NCI-H82 treated with DMSO at 0.1 percent for 48 hours (cell line): Measurements from ENCODE around the gene NOTCH2.

Source experiments
- DNase-seq: peaks from one replicate; lab custom pipeline; 2025; ENCODE audit not compliant: unreplicated experiment; lab: John Stamatoyannopoulos, UW

Gene NOTCH2

DNA sequence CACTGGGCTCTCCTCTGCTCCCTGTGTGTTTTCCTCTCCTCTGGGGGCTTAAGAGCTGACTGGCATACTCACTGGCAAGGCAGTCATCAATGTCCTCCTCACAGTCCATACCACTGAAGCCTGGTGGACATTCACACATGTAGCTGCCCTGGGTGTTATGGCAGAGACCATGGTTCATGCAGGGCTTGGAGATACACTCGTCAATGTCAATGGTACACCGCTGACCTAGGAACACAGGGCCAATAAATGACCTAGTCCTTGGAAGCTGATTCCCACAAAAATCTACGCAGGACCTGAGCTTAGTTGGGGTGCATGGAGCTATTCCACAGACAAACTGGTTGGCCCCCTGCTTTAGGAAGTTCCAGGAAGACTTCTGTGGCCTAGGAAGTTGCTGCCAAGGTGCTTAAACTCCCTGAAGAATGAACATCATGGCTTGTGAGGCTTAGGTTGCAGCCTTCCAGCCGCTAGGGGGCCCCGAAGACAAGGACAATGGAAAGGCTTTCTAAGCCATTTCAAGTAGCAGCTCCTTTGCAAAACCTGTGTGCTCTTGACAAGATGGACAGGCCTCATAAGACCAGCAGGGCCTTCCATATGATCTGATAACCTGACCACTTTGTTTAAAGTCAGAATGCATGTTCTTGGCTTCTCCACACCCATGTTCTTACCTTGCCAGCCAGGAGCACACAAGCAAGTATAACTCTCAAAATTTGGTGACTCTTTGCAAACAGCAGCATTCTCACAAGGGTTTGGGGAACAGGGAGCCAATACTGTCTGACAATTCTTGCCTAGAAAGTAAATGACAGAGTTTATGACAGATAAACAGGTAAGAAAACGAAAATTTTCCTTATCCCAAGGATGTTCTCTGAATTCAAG, 120.9 kb downstream of the NOTCH2 start:
- DNase-seq, result peak; percentile 39

DNA sequence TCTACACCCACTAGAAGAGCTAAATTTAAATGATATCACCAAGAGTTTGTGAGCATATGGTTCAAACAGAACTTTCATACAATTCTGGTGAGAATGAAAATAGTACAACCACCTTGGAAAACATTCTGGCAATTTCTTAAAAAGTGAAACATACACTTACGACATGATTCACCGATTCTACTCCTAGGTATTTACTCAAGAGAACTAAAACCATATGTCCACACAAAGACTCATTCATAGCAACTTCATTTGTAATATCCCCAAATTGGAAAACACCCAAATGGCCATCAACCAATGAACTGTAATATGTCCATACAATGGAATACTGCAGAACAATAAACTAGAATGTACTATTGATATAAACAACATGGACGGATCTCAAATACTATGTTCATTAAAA, 122.0 kb downstream of the NOTCH2 start:
- no peak for DNase-seq

DNA sequence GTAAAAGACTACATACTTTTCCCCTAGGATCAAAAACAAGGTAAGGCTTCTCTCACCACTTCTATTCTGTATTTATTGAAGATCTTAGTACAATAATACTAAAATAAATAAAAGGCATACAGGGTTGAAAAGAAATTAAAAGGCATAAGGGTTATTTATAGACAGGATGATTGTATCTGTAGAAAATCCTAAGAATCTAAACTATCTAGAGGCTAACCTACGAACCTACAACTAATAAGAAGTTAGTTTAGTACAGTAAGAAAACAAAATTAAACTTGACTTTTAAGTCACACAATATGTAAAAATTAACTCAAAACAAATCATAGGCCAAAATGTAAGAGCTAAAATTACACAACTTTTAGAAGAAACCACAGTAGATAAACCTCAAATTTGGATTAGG, 122.7 kb downstream of the NOTCH2 start:
- DNase-seq, result no peak

DNA sequence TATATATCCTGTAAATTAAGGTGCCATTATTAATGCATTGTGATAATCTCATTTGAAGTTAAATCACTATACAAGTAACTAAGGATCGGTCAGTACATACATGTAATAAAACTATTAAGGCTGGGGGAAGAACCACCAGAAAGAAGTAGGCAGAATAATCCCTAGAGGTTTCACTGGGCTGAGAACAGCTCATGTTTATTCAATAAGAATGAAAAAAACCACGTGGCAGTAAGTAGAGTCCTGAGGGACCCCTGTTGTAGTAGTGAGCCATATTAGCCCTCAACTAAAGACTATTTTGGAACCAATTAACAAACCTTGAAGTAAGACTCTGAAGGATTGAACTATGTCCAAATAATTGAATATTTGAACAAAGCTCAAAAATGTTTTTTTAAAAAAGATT, 126.2 kb downstream of the NOTCH2 start:
- DNase-seq, result no peak

DNA sequence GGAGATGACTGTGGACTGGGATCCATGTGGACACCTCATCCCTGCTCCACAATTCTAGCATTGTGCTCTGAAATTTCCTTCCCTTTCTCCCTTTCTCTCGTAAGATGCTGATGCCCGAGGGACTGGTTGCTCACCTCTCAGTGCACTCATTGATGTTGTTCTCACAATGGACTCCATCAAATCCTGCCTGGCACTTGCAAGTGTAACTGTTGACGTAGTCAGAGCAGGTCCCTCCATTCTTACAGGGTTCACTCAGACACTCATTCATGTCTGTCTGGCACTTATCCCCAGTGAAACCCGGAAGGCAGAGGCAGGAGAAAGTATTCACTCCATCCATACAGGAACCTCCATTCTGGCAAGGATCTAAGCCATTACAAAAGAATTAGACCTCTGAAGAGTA, 128.1 kb downstream of the NOTCH2 start:
- DNase-seq, result no peak

DNA sequence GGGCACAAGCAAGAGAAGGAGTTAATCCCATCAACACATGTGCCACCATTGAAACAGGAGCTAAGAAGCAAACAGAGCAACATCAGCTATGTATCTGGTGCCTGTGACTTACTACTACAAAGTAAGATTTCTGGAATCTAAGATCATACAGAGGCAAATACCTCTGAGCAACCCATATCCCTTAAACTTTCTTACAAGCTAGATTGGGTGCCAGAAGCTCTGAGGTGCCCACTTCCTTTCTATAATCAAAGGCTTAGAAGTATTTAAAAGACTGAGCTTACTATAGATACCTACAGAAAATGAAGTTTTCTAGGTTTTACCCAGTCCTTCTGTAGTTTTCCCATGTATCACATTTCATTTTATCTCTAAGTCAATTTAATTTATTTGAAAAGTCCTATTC, 128.8 kb downstream of the NOTCH2 start:
- DNase-seq, result no peak

DNA sequence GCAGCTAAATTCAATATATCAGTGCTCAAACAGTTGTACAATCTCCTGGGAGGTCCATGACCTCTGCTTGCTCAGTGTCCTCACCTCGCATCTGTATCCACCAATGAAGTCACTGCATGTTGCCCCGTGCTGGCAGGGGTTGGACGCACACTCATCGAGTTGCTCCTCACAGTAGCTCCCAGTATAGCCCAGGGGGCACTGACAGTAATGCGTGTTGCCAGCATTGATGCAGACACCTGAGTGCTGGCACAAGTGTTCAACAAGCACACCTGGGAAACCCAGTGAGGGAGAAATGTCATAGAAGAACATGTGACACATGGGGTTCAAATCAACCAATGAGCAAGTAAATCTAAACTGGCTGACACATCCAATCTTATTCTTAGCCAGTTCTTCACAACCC, 132.3 kb downstream of the NOTCH2 start:
- DNase-seq, result no peak

DNA sequence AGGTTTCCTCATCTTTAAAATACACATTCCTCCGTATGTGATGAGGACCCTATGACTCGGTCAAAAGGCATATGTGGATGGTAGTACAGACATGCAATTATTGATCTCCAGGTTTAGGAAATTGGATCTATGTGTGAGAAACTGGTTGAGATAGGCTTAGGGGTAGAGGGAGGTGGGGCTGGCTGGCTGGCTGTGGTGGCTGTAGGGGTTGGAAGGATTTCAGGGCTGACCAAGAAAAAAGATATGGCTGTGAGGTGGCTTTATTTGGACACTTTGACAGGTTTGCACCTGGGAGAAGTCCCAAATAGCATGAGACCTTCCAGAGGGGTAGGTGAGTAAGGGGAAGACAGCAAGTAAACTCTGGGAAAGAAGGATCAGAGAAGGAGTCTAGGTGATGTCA, 133.5 kb downstream of the NOTCH2 start:
- DNase-seq, result no peak

DNA sequence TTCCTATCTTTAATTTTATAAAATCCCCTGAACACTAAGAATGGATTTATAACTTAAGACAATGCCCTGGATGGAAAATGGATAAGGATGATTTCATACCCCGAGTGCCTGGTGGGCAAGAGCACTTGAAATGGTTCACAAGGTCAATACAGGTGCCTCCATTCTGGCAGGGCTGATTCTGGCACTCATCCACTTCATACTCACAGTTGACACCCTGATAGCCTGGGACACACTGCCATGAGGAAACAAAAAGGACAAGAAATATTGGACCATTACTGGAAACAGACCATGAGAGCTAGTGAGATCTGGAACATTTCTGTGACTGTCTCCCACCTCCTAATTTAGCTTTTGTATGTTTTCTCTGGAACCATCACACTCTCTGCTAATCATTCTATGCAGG, 134.1 kb downstream of the NOTCH2 start:
- DNase-seq, result no peak

DNA sequence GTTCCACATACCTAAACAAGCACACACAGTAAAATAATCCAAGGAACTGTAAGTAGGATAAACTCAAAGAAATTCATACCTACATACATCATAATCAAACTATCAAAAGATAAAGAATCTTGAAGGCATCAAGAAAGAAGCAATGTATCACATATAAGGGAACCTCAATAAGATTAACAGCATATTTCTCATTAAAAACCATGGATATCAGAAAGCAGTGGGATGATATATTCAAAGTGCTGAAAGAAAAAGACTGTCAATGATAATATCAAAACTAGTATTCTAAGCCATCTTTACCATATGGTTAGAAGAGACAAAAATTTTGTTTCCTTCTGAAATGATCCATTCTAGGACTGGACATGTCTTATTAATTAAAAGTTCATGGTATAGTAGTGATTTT, 136.1 kb downstream of the NOTCH2 start:
- no peak for DNase-seq

DNA sequence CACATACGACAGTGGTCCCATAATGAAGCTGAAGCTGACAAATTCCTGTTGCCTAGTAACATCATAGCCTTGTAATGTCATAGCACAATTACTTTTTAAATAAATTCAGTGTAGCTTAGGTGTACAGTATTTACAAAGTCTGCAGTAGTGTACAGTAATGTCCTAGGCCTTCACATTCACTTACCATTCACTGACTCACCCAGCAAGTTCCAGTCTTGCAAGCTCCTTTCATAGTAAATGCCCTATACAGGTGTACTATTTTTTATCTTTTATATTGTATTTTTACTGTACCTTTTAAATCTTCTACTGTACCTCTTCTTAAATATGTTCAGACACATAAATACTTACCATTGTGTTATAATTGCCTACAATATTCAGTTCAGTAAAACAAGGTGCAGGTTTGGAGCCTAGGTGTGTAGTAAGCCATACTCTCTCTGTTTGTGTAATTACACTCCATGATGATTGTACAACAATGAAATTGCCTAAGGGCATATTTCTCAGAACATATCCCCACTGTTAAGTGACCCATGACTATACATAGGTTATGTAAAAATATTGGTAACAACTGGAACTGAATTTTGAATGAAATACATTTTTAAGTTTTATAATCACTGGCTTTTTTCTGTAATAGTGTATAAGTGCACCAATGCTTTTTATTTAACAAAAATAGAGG, 139.7 kb downstream of the NOTCH2 start:
- DNase-seq, result no peak

DNA sequence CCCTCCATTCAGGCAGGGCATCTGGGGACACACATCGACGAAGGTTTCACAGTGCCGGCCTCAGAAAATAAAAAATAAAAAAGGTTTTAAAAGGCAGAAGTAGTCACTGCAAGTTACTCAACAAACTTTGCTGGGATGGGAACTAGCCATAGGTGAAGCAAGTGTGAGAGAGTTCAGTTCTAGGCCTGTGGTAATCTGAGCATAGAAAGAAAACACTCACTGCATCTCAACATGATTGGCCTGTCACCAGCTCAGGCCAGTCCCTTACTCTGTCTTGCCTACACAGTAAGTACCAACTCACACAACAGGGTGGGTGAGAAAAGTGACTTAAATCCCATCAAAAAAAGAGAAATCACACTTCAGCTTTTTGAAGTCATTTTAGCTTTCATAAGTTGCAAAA, 142.9 kb downstream of the NOTCH2 start:
- no peak for DNase-seq

DNA sequence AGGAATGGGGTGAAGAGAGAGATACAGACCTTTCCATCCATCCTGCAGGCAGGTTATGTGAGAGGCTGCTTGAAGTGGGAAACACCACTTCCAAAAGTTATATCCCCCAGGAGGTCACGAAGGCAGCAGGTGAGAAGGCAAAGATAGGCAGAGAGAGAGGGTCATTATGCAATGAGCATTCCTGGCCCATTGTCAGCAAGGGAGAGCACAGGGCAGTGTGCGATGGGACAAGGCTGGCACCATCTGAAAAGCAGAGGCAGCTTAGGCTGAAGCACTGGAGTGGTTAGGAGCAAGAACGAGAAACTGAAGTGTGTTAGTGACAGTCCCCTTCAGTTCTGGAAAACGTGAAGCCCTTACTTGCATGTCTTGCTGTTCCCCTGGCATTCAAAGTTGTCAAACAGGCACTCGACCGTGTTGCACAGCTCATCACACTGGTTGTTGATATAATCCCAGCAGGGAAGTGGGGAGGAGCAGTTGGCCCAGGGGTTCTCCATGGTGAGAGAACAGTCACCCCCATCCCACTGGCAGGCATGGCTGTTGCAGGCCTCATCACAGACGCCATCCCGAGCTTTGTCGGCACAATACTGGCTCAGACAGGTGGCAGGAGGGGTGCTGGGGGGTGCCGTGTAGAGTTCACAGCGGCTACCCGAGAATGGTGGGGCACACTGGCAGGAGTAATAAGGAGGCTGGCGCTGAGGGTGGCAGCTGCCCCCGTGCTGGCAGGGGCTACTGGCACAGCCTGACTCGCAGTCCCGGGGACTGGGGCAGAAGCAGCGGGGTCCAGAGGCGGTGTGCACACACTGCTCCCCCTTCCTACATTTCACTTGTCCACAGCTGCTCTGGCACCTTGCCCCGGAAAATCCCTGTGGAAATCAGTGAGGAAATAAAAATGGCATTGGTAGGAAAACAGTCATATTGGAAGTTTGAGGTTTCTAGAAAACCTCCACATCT, 144.2 kb downstream of the NOTCH2 start:
- DNase-seq, result no peak

DNA sequence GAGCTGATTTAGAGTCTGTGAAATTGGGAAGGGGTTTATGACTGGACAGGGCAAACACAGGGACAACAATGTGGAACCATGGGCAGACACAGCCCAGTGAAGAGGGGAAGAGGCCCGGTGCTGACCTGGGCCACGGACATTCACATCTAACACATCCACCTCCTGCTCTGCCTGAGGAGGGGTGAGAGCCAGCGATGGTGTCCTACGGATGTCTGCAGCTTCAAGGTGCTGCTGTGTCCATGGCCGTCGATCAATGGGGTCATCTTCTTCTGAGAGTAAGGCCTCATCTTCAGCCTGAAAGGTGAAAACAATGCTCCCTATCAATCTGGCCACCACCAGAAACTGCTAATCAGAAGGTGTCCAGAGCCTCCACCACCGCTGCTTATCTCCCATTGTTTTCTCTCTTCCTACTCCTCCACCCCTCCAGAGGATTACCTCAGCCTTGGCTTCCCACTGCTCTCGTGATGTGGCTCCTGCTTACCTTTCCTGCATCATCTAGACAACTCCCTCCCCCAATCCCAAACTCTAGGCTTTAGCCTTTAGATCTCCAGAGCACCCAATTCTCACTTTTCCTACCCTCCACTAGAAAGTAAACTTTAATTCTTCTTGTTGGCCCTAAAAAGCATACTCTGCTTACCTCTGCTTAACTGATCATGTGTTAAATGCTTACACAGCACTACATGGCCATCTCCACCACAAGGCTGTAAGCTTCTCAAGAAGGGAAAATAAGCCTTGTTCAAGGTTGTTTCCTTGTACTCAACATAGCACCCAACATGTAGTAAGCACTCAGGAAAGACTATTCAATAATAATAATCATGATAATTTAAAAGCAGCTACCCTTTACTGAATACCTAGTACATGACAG, 149.1 kb downstream of the NOTCH2 start:
- DNase-seq, result no peak

DNA sequence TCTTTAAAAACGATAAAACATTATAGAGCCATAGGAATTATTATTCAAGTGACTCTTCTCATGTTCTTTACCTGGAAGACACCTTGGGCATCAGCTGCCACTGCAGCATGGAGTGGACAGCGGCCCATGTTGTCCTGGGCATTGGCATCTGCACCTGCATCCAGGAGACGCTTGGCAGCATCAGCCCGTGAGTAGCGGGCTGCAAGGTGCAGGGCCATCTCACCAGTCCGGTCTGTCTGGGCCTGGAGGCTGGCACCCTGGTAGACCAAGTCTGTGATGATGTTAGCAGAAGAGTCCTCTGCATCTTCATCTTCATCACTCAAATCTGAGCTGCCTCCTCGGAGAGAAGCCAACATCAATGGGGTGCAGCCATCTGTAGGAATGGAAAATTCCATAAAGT, 150.2 kb downstream of the NOTCH2 start:
- DNase-seq, result no peak

DNA sequence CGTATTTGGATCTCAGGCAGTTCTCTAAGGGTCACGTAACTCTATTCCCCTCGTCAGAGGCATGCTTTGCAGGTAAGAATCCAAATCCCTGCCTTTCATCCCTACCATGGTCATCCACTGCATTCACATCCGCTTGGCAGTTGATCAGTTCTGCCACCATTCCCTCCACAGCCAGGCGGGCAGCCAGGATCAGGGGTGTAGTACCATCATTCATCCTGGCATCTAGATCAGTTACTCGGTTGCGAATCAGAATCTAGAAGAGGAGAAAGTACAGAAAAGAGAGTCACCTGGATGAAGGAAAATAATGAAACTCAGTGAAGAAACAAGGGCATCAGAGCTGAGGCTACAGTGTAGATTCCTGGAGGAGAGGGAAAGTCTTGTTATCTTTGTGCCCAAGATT, 151.2 kb downstream of the NOTCH2 start:
- DNase-seq, result no peak

DNA sequence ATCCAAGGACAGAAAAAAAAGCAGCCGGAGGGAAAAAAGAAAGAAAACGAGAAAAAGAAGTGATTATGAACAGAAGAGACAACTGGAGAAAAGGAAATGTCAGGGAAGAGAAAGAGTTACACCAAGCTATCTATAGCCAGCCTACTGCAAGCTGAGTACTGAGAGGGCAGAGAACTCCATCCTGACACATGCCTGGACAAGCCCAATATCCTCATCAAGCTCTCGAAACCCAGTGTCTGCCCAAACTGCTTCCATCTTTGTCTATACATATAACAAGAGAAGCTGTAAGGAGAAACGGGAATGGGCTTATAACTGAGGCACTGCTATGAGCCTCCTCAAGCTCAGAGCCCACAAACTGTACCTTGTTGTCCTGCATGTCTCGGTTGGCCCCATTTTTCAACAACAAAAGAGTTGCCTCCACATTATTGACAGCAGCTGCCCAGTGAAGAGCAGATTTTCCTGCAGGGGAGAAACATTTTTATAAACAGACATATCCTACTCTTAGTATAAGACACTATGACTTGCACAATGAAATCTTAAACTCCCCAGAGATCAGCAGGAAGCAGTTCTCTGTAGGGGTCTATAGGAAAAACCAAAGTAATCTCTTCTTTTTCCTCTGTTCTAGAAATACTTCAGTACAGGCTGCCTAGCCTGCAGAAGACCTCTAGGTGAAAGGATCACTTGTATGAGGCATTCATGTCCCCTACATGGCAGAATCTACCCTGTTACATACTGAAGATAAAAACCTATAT, 152.0 kb downstream of the NOTCH2 start:
- DNase-seq, result no peak

DNA sequence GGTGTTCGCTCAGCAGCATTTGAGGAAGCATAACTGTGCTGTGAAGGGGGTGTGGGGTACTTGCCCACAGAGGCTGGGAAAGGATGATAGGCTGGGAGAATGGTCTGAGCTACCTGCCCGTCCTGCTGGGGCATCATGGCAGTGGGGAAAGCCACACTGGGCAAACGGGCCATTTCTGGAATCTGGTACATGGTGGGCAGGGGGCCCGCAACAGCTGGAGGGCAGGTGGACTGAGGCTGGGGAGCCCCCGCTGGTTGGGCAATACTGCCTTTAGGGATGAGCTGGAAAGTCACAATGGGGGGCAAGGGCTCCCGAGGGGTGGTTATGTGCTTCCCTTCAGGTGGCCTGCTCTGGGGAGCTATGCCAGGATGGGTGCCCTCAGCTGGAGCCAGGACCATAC, 153.9 kb downstream of the NOTCH2 start:
- no peak for DNase-seq

DNA sequence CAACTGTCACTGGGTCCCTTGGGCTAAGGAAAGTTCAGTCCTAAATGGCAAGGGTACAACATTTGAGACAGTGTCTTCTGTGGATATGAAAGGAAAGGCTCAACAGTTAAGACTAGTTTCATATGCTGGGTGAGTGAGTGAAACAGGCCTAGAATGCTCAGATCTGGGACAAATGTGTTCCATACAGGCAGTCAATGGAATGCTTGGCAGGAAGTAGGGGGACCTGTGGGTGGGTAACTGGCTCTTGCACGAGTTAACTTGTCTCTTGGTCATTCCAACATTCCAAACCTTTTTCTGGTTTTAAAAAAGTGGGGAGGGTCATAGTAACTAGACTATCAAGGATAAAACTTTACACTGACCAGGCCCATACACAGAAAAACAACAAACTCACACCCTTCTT, 155.4 kb downstream of the NOTCH2 start:
- no peak for DNase-seq

DNA sequence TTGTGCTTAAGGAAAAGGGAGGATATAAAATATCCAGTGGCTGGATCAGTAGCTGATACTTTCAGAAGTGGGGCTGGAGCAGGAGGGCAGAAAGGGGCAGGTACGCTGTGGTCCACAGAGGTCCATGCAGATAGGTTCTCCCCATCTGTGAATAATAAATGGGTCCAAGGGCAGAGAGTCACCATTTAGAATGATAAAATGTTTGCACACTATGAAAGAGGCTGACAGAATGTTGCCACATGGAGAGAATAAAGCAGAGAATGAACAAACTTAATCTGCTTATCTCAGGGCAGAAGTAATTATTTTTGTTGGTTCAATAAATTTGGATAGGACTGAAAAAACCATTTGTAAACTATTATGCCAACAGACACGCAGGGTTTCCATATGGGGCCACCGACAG, 156.5 kb downstream of the NOTCH2 start:
- no peak for DNase-seq
